ENCODE measurements around the gene TCN2.

The TCN2 gene

DNA sequence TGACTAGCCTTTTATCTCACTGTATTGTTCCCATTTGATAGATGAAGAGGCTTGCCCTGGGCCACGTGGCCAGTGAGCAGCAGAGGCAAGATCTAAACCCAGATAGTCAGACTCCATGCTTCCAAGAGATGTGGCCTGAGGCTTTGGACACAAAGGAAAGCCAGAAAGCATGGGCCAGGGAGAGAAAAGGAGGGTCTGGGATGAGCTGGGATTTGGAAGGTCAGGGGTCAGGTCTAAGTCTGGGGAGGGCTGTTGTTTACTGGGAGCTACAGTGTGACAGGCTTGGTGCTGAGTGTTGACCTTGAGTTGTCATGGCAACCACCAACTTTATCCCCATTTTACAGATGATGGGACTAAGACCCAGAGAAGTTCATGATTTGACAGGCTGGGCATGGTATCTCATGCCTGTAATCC is 30.7 kb downstream of the TCN2 start:
- ATAC-seq, result no peak
- TF ChIP-seq ESRRG (CRISPR knock-in tag; IDR thresholded peaks at IDR 0.05) (no peak), BACH2 (CRISPR knock-in tag; IDR thresholded peaks at IDR 0.05; ENCODE audit: borderline replicate concordance) (no peak), POU6F1 (CRISPR knock-in tag; IDR thresholded peaks at IDR 0.05; ENCODE audit: borderline replicate concordance, low read depth) (no peak), ZFP3 (CRISPR knock-in tag; IDR thresholded peaks at IDR 0.05) (no peak), ARNTL (CRISPR knock-in tag; IDR thresholded peaks at IDR 0.05; ENCODE audit: borderline replicate concordance, low read depth) (no peak), OSR1 (CRISPR knock-in tag; IDR thresholded peaks at IDR 0.05) (no peak), PPARA (CRISPR knock-in tag; IDR thresholded peaks at IDR 0.05; ENCODE audit: borderline replicate concordance) (no peak), ISL1 (CRISPR knock-in tag; IDR thresholded peaks at IDR 0.05) (no peak)
- TF ChIP-seq, protein P1, sequence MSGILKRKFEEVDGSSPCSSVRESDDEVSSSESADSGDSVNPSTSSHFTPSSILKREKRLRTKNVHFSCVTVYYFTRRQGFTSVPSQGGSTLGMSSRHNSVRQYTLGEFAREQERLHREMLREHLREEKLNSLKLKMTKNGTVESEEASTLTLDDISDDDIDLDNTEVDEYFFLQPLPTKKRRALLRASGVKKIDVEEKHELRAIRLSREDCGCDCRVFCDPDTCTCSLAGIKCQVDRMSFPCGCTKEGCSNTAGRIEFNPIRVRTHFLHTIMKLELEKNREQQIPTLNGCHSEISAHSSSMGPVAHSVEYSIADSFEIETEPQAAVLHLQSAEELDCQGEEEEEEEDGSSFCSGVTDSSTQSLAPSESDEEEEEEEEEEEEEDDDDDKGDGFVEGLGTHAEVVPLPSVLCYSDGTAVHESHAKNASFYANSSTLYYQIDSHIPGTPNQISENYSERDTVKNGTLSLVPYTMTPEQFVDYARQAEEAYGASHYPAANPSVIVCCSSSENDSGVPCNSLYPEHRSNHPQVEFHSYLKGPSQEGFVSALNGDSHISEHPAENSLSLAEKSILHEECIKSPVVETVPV (CRISPR knock-in tag; IDR thresholded peaks at IDR 0.05), result no peak

DNA sequence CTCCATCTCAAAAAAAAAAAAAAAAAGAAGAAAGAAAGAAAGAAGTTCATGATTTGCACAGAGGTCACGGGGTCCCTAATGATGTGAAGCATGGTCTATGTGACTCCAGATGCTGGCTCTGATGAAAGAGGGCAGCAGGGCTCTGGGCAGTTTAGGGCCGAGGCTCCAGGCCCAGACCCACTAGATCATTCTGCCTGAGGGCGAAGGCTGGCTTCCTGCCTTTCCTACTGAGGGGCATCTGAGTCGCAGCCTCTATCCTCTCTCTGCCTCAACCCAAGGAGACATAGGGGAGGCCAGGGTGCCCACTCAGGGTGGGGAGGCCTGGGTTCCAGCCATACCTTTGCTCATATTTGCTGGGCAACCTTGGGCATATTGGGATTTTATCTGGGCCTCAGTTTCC is 33.4 kb downstream of the TCN2 start:
- no peak for ATAC-seq
- no peak for TF ChIP-seq OSR1 (CRISPR knock-in tag; IDR thresholded peaks at IDR 0.05)
- TF ChIP-seq BACH2 (CRISPR knock-in tag; IDR thresholded peaks at IDR 0.05; ENCODE audit: borderline replicate concordance), result no peak
- no peak for TF ChIP-seq ZNF70 (CRISPR knock-in tag; IDR thresholded peaks at IDR 0.05)
- no peak for TF ChIP-seq ZNF565 (CRISPR knock-in tag; conservative IDR thresholded peaks at IDR 0.05; ENCODE audit: low read depth)
- TF ChIP-seq TOX (CRISPR knock-in tag; IDR thresholded peaks at IDR 0.05; ENCODE audit: borderline replicate concordance), result no peak
- TF ChIP-seq CREB5 (CRISPR knock-in tag; IDR thresholded peaks at IDR 0.05; ENCODE audit: low read depth), result no peak
- TF ChIP-seq TCF4 (CRISPR knock-in tag; IDR thresholded peaks at IDR 0.05; ENCODE audit: borderline replicate concordance), result no peak
- TF ChIP-seq POU6F1 (CRISPR knock-in tag; IDR thresholded peaks at IDR 0.05; ENCODE audit: borderline replicate concordance, low read depth), result no peak
- no peak for TF ChIP-seq RARB (CRISPR knock-in tag; IDR thresholded peaks at IDR 0.05)
- TF ChIP-seq TSHZ2 (CRISPR knock-in tag; IDR thresholded peaks at IDR 0.05), result no peak
- TF ChIP-seq ARNTL (CRISPR knock-in tag; IDR thresholded peaks at IDR 0.05; ENCODE audit: borderline replicate concordance, low read depth), result no peak
- no peak for TF ChIP-seq SNAI2 (CRISPR knock-in tag; IDR thresholded peaks at IDR 0.05)
- TF ChIP-seq CSDC2 (CRISPR knock-in tag; IDR thresholded peaks at IDR 0.05), result no peak
- TF ChIP-seq GLIS3 (CRISPR knock-in tag; IDR thresholded peaks at IDR 0.05), result no peak
- TF ChIP-seq ZFP30 (CRISPR knock-in tag; IDR thresholded peaks at IDR 0.05), result no peak
- no peak for TF ChIP-seq ISL1 (CRISPR knock-in tag; IDR thresholded peaks at IDR 0.05)
- TF ChIP-seq PPARA (CRISPR knock-in tag; IDR thresholded peaks at IDR 0.05; ENCODE audit: borderline replicate concordance), result no peak
- TF ChIP-seq ZFP3 (CRISPR knock-in tag; IDR thresholded peaks at IDR 0.05), result no peak
- no peak for TF ChIP-seq ZC3H10 (CRISPR knock-in tag; IDR thresholded peaks at IDR 0.05)

DNA sequence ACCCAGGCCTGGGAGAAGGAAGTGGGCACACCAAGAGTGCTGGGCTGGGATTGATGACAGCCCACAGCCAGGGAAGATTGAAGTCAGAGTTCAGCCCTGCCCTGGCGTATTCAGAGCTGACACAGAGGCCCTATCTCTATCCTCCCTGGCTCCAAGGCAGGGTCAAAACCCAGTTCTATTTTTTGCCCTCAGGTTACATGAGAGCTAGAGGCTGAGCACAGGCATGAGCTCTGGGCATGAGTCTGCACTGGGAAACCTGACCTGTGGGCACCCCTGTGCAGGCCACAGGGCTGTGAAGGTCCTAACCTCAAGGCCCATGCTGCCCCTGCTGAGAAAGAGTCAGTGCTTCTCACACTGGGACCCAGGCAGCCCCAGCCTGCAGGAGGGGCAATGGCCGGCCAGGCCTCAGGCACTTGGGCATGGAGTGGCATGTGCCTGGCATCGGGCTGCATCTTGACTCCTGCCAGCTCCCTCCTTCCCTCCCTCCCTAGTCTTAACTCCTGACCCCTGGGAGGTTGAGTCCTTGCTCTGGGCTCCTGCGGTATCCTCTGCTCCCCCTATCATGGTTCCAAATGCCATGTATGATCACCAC is 34.0 kb downstream of the TCN2 start:
- no peak for ATAC-seq

More for the DNA sequence above, 34.0 kb downstream of the TCN2 start:
- no peak for TF ChIP-seq CSDC2 (CRISPR knock-in tag; IDR thresholded peaks at IDR 0.05)
- TF ChIP-seq RARB (CRISPR knock-in tag; IDR thresholded peaks at IDR 0.05), result no peak
- no peak for TF ChIP-seq ZNF8 (CRISPR knock-in tag; IDR thresholded peaks at IDR 0.05)
- TF ChIP-seq SNAI2 (CRISPR knock-in tag; IDR thresholded peaks at IDR 0.05), result no peak
- no peak for TF ChIP-seq ZC3H10 (CRISPR knock-in tag; IDR thresholded peaks at IDR 0.05)
- no peak for TF ChIP-seq POU6F1 (CRISPR knock-in tag; IDR thresholded peaks at IDR 0.05; ENCODE audit: borderline replicate concordance, low read depth)
- TF ChIP-seq OSR1 (CRISPR knock-in tag; IDR thresholded peaks at IDR 0.05), result no peak
